Right lobe of liver (tissue), 6 donors: ENCODE results near the gene PTPRM. TPM values are rescaled to one million over a fixed set of nuclear protein-coding genes. Genes with fewer than 3 reads are reported as not detected.

Source experiments
- ATAC-seq, 4 donors: fragments of 200-7000 bp; cut with Tn5 transposase; one replicate each; pipeline ENCODE4 v1.9.1; 2020; ENCODE audit warnings: mild to moderate bottlenecking in 4 of 4, moderate library complexity in 4 of 4
- DNase-seq, 3 donors: peaks; one replicate each; pipeline ENCODE4 v3.0.0-alpha.2; 2020
- H3K27ac ChIP-seq, 3 donors: fragments of 200-600 bp; one replicate each; pipeline ENCODE4 v1.8.0; 2022
- H3K27me3 ChIP-seq, 2 donors: fragments of 200-600 bp; one replicate each; pipeline ENCODE4 v1.8.0; 2022
- H3K36me3 ChIP-seq, 4 donors: fragments of 200-600 bp; sonication (generic) in 1 of 4; one replicate each; pipeline versions ENCODE4 v1.5.1 to v1.8.0; 2017 to 2022; ENCODE audit warnings: control low read depth in 1 of 4
- H3K4me1 ChIP-seq, 4 donors: fragments of 200-600 bp; sonication (generic) in 1 of 4; one replicate each; pipeline versions ENCODE4 v1.5.1 to v1.8.0; 2017 to 2022; ENCODE audit warnings: control low read depth in 1 of 4
- H3K4me3 ChIP-seq, 3 donors: fragments of 200-600 bp; one replicate each; pipeline ENCODE4 v1.8.0; 2022
- H3K9me3 ChIP-seq, 4 donors: fragments of 200-600 bp; sonication (generic) in 1 of 4; one replicate each; pipeline versions ENCODE4 v1.5.1 to v1.8.0; 2017 to 2022; ENCODE audit warnings: control low read depth in 1 of 4
- POLR2A ChIP-seq: fragments of 450-650 bp; IDR thresholded peaks from one replicate; pipeline ENCODE4 v1.6.1; 2017; ENCODE audit warnings: antibody characterized with exemption, mild to moderate bottlenecking
- WGBS: methylation state at CpG from one replicate; pipeline ENCODE4 v1.1.6; 2018; ENCODE audit warnings: low coverage, low lambda C conversion rate; ENCODE audit not compliant: insufficient coverage; ENCODE audit errors: missing lambda C conversion rate; 5-methylcytosine and 5-hydroxymethylcytosine counted together
- intact Hi-C, 2 donors: fragments of 100-400 bp; cut with DNase I; formaldehyde crosslinking; loops; one replicate each; pipeline versions ENCODE4 v1.11.2 to v1.14.1; 2022
- total RNA-seq, 6 experiments: library from RNA; depleted of rRNA in 2 of 6; stranded (reverse); fragments of >200 nt in 2 of 6; fragmentation: NEBNext Ultra II Directional in 3 of 6; extraction: Animal tissue kit (Norgen Biotek cat#: 25700) in 3 of 6; gene quantifications; one replicate each; pipeline versions ENCODE4 v1.1.0 to v1.2.4, GENCODE V29; 2016 to 2023
- TF ChIP-seq, protein P1 (sequence below), 4 donors: fragments of 200-600 bp in 3 of 4; fragments of 450-650 bp in 1 of 4; IDR thresholded peaks; one replicate each; pipeline versions ENCODE4 v1.5.1 to v1.8.0; 2016 to 2022; ENCODE audit warnings: antibody characterized with exemption in 4 of 4, mild to moderate bottlenecking in 2 of 4
- donor health status: DM: no; HTN: yes; CAD: no.
- donor health status: DM: no; HTN: no; CAD: no.
- donor health status: DM: no; HTN: no; CAD: no.
- donor health status: DM: no; HTN: yes; CAD: no.
- donor health status: DM: no; HTN: yes; CAD: no.

Gene PTPRM
- total RNA-seq, 6 experiments from 2014 or later = 15.1 to 45.7 (median 26.5) TPM

DNA sequence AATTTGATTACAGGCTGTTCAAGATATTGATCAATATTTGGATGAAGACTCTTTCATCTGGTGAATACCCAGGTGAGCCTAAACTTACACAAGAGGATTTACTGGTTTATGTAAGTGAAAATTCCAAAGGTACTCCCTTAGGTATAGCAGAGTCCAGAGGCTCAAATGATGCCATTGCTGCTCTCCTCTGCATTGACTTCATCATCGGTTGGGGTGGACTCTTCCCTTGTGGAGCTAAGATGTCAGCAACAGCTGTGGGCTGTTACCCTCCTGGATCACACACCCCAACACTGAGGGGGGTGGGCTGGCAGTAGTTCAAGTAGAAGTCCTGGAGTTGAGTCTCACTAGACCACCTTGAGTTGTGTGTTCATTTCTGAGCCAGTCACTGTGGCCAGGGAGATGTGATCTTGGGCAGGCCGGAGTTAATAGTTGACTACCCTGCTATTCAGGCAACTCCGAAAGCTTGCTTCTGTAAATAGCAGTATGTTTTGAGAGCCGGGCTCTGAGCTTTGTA lies 236.9 kb downstream of the PTPRM start:
- ATAC-seq = peak in 3 of 4 donors; percentile 31 to 45 (median 44)
- no peaks in the 10 kb centered on the region for H3K27me3 ChIP-seq
- 31% methylated on average over 3 of the region's 4 CpGs for WGBS
- H3K27ac ChIP-seq = no peak overlapping the region
- intact Hi-C loops = no loop called here
- TF ChIP-seq, protein P1, sequence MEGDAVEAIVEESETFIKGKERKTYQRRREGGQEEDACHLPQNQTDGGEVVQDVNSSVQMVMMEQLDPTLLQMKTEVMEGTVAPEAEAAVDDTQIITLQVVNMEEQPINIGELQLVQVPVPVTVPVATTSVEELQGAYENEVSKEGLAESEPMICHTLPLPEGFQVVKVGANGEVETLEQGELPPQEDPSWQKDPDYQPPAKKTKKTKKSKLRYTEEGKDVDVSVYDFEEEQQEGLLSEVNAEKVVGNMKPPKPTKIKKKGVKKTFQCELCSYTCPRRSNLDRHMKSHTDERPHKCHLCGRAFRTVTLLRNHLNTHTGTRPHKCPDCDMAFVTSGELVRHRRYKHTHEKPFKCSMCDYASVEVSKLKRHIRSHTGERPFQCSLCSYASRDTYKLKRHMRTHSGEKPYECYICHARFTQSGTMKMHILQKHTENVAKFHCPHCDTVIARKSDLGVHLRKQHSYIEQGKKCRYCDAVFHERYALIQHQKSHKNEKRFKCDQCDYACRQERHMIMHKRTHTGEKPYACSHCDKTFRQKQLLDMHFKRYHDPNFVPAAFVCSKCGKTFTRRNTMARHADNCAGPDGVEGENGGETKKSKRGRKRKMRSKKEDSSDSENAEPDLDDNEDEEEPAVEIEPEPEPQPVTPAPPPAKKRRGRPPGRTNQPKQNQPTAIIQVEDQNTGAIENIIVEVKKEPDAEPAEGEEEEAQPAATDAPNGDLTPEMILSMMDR (IDR thresholded peaks at IDR 0.05) = no peak
- no peak for TF ChIP-seq POLR2A
- no peaks in the 10 kb centered on the region for H3K36me3 ChIP-seq
- H3K4me1 ChIP-seq = no peaks in the 10 kb centered on the region
- no peak for DNase-seq
- H3K4me3 ChIP-seq = no peak overlapping the region
- no peaks in the 10 kb centered on the region for H3K9me3 ChIP-seq

DNA sequence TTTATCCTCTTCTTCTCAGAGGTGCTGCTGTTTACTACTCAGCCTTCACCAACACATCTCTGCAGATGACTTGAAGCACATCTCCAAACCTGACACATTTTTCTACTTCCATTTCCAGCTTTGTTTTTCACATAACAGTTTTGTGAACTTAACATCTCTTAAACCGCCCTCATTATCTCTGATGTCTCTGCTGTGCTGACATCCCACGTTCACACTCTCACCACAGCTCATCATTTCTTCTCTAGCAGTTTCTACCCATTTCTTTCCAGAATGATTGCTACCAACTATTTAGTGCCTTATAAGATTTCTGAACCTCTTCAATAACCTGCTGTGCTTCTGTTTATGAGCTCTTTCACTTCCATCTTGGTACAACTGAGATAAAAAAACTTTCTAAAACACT lies 238.0 kb downstream of the PTPRM start:
- no peak for ATAC-seq
- WGBS = 100% methylated on average over 2 of the region's 2 CpGs
- no peaks in the 10 kb centered on the region for H3K9me3 ChIP-seq
- H3K27ac ChIP-seq = no peak overlapping the region
- no peak overlapping the region for H3K4me3 ChIP-seq
- H3K4me1 ChIP-seq = no peaks in the 10 kb centered on the region
- intact Hi-C loops = no loop called here
- H3K36me3 ChIP-seq = no peaks in the 10 kb centered on the region
- TF ChIP-seq, protein P1 (IDR thresholded peaks at IDR 0.05) = no peak
- TF ChIP-seq POLR2A = no peak
- DNase-seq = no peak
- H3K27me3 ChIP-seq = no peaks in the 10 kb centered on the region

DNA sequence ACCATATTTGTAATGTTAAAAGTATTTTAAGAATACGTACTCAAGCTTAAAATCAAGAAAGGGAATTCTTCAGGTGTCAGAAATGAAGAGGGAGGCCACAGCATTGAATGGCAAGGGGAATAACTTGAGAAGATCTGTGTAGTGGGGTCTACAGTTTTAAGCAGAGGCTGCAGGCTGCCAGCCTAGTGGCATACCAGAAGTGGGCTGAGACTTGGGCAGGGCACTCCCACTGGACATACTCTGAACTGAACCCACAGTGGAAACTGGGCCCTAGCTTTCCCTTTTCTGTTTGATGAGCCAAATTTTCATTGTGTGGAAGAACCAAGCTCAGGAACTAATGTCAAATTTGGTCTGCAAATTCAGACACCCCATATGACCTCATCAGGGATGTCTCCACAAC lies 238.8 kb downstream of the PTPRM start:
- Histone ChIP-seq H3K9me3 (no peaks in the 10 kb centered on the region), H3K36me3 (no peaks in the 10 kb centered on the region), H3K27ac (no peak overlapping the region), H3K4me3 (no peak overlapping the region), H3K27me3 (no peaks in the 10 kb centered on the region), H3K4me1 (no peaks in the 10 kb centered on the region)
- TF ChIP-seq, protein P1 (IDR thresholded peaks at IDR 0.05) = no peak
- no peak for TF ChIP-seq POLR2A
- DNase-seq (no peak), ATAC-seq (no peak)
- 82% methylated on average over 1 of the region's 1 CpG for WGBS
- intact Hi-C loops = no loop called here

DNA sequence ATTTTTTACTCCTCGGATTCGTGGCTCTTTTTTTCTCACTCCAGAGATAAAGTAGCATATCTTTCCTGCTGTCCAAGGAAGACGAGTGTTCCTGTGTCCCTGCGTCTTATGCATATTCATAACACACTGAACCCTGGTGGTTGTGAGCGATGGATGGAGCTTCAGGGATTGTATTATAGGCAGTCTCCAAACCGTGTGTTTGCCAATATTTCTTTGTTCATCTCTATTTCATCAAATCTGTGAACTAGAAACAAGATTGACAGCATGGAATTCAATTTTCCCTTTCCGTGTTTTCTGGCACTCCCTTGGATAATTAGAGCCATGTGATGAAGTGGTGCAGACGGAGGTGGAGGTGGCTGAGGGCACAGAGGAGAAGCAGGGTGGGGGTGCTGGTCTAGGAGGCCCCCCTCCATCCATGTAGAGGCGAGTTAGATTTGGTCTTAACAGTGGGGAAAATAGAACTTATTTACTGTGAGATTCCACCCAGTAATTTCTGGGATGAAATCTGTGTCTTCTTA lies 240.9 kb downstream of the PTPRM start:
- 64% methylated on average over 8 of the region's 9 CpGs for WGBS
- no peak for DNase-seq
- ATAC-seq = no peak

More for the DNA sequence above, 240.9 kb downstream of the PTPRM start:
- Histone ChIP-seq H3K4me1 (no peaks in the 10 kb centered on the region), H3K27ac (no peak overlapping the region), H3K36me3 (no peaks in the 10 kb centered on the region), H3K4me3 (no peak overlapping the region), H3K9me3 (no peaks in the 10 kb centered on the region), H3K27me3 (no peaks in the 10 kb centered on the region)
- TF ChIP-seq POLR2A = no peak
- TF ChIP-seq, protein P1 (IDR thresholded peaks at IDR 0.05) = no peak
- intact Hi-C loops = no loop called here
